GM12875 (cell line): ENCODE measurements around the gene TCFL5.

Experiments used
- H3K4me3 ChIP-seq: one replicate; pipeline ENCODE4 v1.5.1; 2011; ENCODE audit warnings: low read depth, low read length, control low read depth
- TF ChIP-seq, protein P1 (sequence below): IDR thresholded peaks from 2 replicates; pipeline ENCODE4 v1.5.1; 2011; ENCODE audit warnings: low read depth, mild to moderate bottlenecking, control low read depth, inconsistent platforms, low read length, moderate library complexity, borderline replicate concordance; ENCODE audit not compliant: insufficient read depth

The TCFL5 gene

DNA sequence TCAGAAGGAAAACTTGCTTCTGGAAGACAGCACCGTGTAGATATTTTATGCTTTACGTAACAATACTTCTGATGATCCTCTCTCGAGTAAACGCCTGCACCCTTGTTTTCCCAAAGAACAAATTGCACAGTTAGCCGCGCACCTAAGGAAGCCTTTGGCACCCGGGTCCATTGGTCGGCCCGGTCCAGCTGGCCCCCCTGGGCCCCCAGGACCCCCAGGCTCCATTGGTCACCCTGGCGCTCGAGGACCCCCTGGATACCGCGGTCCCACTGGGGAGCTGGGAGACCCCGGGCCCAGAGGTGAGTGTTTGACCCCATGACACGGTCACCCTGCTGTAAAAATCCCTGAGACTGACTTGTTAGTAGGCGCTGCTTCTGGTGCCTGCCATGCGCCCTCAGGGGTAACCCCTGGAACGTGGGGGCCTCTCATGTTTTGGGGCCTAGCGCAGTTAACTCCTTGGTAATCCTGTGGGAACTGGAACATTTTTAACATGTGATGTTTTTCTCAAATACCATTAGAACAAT is 24.6 kb downstream of the TCFL5 start:
- TF ChIP-seq, protein P1, sequence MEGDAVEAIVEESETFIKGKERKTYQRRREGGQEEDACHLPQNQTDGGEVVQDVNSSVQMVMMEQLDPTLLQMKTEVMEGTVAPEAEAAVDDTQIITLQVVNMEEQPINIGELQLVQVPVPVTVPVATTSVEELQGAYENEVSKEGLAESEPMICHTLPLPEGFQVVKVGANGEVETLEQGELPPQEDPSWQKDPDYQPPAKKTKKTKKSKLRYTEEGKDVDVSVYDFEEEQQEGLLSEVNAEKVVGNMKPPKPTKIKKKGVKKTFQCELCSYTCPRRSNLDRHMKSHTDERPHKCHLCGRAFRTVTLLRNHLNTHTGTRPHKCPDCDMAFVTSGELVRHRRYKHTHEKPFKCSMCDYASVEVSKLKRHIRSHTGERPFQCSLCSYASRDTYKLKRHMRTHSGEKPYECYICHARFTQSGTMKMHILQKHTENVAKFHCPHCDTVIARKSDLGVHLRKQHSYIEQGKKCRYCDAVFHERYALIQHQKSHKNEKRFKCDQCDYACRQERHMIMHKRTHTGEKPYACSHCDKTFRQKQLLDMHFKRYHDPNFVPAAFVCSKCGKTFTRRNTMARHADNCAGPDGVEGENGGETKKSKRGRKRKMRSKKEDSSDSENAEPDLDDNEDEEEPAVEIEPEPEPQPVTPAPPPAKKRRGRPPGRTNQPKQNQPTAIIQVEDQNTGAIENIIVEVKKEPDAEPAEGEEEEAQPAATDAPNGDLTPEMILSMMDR = no peak
- no peak overlapping the region for H3K4me3 ChIP-seq

DNA sequence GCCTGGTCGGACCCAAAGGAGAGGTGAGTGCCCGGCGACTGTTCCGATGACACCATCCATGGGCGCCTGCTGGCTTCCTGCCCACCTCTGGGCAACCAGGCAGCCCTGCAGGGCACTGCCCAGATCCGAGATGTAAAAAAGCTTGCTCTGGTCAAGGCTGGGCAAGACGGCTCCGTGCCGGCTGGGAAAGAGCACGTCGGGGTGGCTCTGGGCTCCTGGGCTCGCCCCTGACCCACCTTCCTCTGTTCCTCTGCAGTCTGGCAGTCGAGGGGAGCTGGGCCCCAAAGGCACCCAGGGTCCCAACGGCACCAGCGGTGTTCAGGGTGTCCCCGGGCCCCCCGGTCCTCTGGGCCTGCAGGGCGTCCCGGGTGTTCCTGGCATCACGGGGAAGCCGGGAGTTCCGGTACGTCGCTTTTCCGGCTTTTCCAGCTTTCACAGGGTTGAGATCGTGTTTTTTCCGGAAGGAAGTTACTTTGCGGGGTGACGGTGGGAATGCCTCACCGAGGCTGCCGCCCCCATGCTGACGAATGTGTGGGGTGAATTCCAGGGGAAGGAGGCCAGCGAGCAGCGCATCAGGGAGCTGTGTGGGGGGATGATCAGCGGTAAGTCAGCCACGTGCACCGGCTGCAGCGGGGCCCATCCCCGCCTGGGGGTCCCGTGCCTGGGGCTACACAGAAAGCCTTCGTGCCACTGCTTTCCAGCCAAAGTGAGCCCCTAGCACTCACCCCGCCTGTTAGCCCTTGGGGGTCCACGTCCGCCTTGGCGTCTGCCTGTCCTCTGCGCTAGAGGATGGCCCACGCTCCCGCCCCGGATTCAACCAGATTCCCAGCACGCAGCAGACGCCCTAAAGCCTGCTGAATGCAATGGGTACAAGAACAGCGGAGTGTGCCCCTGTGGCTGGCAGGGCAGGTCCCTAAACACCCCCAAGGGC is 25.4 kb downstream of the TCFL5 start:
- no peak overlapping the region for H3K4me3 ChIP-seq
- TF ChIP-seq, protein P1 = no peak

DNA sequence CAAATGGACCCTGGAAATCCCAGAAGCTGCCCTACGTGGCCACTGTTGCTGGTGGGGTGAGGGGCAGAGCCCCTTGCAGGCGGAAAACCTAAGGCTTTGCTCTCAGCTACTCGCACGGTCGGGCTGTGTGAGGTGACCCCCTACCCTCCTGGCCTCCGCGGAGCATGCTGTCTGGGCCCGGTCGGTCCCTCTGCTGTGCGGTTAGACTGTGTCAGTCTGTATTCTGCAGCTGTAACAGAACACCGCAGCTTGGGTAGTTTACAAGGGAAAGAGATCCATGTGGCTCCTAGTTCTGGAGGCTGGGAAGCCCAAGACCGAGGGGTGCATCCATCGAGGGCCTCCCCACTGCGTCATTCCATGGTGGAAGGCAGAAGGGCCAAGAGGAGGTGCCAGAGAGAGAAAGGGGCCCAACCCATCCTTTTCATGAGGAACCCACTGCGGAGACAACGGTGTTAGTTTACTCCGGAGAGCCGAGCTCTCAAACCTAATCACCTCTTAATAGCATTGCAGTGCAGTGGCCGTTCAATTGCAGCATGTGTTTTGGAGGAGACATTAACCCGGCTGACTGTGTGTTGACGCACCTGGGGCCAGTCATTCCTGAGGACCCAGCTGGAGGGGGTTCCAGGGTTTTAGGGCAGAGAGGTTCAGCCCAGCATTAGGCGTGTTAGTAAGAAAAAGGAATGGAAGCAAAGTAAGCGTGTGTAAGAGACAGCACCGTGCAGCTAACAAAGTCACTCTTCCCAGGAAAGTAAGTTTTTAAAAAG is 26.5 kb downstream of the TCFL5 start:
- no peak overlapping the region for H3K4me3 ChIP-seq
- TF ChIP-seq, protein P1 = no peak

DNA sequence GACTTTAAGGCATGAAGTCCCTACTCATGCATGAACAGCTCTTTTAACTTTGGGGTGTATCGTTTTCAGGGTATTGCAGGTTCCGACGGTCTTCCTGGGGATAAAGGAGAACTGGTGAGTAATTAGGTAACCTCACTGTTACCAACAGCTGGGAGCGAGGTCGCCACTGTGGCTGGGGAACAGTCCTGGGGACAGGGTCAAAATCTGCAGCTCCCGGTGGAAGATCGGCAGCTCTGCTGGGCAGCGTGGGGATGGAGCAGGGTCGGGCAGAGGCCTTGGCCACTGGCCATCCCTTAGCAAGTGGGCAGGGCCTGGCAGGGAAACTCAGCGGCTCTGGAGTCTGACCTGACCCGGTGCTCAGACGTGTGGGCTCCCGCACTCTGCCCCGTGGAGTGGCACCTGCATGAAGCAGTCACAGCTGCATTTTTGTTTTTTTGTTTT is 28.7 kb downstream of the TCFL5 start:
- no peak overlapping the region for H3K4me3 ChIP-seq
- TF ChIP-seq, protein P1 = no peak

DNA sequence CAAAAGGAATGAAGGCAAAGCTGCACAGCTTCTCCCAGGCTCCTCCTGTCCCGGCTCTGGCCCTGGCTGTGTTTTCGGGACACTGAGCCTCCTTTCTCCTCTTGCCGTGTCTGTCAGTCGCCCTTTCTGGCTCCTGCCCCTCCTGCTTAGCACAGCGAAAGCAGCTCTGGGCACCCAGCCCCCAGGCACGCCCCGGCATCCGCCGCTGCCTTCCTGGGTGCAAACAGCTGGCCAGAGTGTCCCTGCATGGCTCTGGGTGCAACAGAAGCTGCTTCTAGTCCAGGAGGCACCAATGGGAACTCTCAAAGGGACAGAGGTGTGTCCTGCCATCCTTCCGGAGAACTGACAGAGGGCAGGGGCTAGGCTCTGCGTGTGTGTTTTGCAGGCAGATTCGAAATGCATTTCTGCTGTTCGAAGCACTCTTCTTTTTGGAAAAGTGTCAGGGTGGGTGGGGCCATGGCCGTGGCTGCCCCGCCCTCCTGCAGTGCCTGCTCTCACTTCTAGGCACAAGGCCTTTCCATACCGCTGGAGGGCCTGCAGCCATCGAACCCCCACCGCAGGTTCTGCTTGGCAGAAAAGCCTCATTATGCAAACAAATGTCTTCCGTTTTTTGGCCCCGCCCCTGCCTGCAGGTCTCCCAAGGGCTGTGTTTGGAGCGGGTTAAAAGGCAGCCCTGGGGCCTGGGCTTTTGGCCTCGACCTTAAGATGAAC is 29.3 kb downstream of the TCFL5 start:
- H3K4me3 ChIP-seq = no peak overlapping the region
- TF ChIP-seq, protein P1 = no peak

DNA sequence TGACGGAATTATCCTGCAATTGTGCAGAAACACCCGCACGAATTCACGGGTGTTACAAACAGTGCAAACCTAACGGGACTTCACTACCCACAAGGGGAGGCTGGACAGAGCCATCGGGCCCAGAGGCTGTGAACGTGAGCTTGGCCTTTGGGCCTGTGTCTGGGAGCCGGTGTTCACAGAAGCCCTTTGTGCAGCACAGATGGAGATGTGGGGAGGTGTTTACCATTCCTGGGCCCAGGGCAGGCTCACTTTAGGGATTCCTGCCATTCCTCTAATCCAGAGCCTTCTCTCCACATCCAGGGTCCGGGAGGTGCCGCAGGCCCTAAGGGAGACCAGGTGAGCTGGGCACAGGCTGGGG is 29.8 kb downstream of the TCFL5 start:
- no peak overlapping the region for H3K4me3 ChIP-seq
- TF ChIP-seq, protein P1 = no peak
